ENCODE results near the gene SPEG.

SPEG gene

DNA sequence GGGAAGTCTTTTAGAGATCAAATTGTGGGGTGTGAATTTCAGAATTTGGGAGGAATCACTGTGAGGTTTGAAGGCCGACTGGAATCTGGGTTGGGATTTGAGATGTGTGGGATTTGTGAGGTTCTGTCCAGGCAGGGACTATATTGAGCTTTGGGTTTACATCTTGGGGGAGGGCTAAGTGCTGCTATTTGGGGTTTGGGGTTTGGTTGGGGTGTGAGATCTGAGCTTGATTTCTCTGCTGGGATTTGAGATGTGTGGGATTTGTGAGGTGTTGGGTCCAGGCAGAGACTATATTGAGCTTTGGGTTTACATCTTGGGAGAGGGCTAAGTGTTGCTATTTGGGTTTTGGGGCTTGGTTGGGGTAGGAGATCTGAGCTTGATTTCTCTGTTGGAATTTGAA is 64.9 kb downstream of the SPEG start:
- DNase-seq, result no peak

DNA sequence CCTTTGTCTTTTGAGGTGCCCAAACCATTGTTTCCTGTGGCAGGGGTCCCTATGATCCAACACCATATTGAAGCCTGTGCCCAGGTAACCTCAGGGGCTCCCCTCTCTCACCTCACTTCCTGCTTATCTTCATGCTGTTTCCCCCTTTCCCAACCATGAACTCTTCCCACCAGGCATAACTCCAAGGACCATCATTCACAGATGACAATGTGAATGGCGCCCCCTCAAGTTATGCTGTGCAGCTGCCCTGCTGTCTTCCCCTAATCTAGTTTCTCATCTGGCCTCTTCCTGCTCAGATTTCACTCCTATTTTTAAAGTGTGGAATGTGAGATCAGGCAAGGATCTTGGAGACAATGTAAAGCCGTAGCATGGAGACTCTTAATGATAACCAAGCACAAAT is 65.5 kb downstream of the SPEG start:
- no peak for DNase-seq

DNA sequence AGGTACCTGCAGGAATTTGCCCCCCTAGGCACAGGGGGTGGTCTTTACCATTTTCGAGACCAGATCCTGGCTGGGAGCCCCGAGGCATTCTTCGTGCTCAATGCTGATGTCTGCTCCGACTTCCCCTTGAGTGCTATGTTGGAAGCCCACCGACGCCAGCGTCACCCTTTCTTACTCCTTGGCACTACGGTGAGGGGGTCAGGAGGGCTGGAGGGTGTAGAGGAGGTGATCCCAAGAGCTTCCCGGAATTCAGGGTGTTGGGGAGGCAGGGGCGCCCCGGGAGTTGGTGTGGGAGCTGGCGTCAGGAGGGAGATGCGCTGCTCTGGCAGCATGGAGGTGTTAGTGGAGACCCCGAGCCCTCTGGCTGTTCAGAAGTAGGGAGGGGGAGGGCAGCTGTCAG is 67.2 kb downstream of the SPEG start:
- DNase-seq, result no peak

DNA sequence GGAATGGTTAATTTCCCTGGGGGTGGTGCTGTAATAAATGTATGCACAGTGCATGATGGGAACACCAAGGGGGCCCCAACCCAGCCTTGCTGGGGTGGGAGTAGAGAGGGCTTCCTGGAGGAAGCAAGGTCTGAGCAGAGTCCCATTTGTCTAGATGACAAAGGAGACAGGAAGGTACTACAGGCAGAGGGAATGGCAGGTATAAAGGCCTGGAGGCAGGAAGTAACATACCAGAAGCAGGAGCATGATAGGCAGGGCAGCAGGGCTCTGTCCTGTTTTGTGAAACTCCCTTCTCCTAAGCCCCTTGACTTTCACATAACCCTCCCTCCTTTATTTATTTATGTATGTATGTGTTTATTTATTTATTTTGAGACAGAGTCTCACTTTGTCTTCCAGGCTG is 68.0 kb downstream of the SPEG start:
- no peak for DNase-seq

DNA sequence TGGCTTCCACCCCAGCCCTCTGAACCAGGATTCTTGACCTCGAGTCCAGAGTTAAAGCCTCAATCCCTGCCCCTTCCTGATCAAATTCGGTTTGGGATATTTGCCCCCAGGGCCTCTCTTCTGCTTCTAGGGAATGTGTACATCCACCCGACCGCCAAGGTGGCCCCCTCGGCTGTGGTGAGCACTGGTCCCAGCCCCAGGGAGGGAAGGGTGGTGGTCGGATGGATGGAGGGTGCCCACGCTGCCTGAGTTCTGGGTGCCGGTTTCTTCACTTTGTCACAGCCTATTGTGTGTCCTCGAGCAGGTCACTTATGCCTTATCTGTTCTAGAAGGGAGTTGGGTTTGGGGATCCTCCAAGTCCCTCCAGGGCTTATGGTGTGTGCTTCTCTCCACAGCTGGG is 70.9 kb downstream of the SPEG start:
- DNase-seq, result no peak

DNA sequence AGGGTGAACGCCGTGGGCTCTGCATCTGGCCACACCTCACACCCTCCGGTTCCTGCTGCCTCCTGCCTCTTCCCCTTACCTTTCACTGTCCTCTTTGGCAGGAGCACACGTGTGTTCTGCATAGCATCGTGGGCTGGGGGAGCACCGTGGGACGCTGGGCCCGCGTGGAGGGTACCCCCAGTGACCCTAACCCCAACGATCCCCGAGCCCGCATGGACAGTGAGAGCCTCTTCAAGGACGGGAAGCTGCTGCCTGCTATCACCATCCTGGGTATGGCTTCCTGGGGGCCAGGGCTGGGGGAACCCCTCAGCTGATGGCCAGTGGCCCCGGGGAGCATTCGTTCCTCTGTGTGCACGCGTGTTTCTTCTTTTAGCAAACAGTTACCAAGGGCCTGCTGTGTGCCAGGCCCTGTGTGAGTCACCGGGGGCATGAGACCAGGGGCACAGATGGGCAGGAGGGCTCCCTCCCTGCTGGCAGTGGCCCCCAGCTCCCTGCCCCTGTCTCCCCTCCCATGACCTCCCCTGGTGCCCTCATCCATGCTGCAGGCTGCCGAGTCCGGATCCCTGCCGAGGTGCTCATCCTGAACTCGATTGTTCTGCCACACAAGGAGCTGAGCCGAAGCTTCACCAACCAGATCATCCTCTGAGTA is 71.6 kb downstream of the SPEG start:
- no peak for DNase-seq

DNA sequence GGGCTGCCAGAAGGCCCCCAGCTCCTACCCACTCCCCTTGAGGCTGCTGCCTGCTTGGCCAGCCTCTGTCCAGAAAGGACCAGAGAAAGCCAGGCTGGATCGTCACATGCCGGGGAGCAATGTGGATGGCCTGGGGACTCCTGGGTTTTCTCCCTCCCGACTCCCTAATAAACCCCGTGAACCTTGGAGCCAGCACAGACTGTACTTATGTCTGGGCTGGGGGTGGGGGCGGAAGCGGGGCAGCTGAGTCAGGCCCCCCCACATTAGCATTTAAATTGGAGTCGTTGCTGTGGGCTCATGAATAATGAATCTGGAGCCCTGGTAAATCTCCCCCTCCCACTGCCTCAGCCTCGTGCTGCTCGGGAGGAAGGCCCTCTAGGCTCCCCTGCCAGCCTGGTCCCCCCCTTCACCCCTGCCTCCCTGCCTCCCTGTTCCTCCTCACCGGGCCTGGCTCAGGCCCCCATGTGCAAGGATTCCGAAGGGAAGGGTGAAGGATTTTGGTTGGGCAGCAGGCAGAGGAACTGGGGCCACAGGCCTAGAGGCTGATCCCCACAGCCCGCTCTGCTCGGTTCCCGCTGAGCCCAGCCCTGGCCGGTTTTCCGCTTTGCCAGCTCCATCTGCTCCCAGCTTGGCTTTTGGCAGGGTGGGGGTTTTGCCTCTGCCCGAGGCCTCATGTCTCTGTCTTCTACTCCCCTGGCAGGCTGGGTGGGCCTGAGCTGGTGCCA is 72.3 kb downstream of the SPEG start:
- no peak for DNase-seq

DNA sequence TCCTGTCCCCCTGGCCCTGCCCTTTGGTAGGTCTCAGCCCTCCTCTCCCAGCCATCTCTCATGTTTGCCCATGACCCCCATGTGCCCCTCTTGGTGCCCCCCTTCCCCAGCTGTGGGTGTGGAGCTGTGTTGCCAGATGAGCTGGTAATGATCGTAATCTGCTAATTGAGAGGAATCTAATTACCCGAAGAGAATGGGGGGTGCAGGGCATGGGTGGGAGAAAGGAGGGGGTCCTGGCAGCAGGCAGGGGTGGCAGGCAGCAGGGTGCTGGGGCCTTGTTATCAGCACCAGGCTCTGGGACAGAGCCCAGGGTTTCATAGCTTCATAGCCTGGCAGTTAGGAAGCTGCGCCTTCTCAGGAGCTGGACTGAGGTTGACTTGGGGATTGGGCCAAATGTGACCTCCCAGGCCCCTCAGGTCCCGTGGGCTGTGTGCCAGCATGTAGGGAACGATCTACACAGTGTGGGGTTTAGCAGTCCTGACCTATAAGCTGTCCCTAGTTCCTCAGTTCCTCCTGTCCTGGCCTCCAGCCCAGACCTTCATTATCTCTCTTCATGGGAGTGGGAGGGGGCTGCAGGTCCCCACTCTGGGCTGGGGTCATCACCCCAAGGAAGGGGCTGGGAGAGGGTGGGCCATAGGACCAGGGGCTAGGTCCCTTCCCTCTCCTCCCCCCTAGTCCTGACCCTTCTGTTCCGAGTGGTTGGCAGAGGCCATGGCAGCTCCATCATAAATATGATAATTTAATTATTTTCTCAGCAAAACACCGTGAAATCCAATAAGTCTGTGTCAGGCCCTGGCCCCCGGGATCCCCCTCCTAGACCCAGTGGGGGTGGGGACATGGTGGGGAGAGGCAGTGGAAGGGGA is 73.2 kb downstream of the SPEG start:
- no peak for DNase-seq

DNA sequence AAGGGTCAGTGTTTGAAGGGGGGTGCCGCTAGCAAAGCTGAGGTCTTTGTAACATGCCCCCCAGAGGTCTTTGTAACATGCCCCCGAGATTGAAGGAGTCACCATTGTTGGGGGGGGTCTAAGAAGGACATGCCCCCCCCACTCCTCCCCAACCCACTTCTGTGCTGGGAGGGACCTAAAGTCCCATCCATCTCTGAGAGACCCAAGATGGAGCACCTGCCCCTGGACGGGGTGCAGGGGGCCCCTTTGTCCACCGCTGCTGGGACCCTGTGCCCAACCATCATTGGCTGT is 73.7 kb downstream of the SPEG start:
- no peak for DNase-seq

DNA sequence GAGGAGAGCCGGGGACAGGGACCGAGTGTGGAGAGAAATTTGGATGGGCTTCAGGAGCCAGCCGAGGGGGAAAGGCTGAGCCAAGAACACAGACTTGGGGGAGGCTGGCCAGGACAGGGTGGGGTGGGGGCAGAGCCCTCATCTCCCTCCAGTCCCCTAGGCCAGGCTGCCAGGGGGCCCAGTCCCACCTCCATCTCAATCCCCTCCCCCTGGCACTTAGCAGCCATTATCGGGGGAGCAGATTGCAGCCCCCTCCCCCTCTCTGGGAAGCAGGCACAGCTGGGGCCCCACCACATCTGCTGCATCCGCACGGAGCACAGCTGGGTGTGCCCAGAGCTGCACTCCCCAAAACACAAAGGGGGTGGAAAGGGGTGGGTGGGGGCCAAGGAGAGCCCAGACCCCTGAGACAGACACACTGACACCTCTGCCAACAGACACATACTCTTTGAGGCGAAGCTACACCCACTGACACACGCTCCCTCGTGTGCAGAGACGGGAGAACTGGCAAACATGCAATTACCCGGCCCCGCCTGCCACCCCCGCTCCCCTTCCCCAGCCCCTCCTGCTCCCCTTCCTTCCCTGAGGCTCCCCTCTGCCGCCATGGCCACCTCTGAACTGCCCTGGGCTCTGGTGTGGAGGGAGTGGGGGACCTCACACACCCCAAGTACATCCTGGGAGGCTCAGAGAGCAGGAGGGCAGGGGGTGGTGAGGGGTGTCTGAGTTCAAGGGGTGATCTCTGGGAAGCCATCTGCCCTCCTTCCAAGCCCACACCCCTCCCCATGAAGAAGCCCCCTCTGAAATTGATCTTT is 74.5 kb downstream of the SPEG start:
- no peak for DNase-seq

DNA sequence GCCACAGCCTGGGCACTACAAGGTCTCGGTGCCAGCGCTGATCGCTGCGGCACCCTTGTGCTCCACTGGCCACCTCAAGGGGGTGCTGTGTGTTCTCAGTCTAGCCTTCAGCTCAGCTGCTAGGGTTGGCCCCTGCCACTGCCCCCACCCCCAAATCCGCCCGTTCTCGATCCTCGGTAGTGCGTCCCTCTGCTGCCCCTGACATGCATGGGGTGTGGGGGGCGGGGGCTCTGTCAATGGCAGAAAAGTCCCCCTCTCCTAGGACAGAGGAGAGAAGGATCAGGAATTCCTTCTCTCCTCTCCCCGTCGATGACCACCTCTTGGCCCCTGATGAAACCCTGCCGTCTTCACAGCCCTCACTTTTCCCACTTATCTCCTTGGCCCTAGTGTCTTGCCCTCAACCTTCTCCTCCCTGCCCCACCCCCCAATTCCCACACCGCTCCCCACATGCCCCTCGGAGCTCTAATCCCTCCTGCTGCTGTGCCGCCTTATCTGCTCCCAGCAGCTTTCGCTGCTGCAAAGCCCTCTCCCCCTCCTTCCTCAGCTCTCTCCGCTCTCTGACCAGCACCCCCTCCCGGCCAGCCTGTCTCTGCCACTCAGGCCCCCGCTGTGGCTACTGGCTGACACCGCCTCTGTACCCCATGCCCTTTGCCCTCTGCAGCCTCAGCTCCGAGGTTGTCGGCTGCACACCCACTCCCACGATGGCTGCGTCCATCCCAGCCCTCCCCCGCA is 75.3 kb downstream of the SPEG start:
- peak; percentile 60 for DNase-seq

DNA sequence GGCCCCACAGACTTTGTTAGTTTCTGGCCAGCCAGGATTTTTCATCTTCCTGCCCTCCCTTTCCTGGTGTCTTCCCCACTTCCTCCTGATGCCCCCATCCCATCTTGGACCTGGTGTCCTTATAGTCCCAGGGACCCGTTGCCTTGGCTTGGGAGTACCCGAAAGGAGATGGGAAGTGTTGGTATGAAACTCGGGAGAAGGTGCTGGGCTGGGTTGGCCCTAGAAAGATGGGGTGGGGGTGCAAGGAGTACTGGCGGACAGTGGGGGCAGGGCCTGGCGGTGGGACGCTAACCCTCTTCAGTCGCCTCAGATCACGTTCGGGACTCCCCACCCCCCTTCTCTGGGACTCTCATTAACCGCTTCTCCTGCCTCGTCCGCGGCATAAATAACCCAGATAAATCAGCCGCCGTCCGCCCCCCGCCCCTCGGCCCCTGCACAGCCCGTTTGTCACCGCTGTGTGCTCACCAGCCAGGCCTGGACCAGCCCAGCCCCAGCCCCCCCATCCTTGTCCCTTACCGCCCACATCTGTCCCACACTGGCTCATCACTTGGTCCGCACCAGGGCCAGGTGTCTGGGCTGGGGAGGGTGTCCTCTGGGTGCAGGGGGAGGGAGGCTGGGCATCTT is 76.0 kb downstream of the SPEG start:
- no peak for DNase-seq

DNA sequence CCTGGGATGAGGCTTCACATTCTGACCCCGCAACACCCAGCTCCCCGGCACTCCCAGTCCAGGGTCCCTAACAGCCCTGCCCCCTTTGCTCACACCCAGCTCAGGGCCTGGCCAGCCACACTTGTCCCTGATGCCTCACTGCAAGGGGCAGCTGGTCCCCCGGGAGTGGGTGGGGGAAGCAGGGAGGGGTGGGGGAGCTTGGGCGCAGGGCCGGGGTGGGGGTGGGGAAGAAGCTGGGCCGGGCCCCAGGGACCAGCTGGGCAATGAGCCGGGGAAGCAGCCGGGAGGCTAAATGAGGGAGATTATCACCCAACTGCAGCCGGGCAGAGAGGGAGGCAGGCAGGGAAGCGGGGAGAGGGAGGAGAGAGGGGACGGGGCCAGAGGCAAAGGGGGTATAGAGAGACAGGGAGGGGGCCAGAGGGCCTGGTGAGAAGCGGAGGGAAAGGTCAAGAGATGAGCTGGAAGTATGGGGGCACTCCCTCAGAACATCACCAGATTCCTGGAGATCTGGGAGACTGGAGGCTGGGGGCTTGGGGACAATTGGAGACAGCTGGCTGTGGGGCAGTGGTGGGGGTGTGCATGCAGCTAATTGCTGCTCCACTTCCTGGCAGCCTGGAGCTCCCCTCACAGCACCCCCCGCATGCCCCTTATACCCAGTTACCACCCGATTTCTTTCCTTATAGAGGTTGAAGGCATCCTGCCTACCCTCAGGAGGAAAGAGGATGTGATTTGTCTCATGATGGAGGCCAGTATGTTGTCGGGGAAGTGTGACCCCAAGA is 77.1 kb downstream of the SPEG start:
- DNase-seq, result no peak

DNA sequence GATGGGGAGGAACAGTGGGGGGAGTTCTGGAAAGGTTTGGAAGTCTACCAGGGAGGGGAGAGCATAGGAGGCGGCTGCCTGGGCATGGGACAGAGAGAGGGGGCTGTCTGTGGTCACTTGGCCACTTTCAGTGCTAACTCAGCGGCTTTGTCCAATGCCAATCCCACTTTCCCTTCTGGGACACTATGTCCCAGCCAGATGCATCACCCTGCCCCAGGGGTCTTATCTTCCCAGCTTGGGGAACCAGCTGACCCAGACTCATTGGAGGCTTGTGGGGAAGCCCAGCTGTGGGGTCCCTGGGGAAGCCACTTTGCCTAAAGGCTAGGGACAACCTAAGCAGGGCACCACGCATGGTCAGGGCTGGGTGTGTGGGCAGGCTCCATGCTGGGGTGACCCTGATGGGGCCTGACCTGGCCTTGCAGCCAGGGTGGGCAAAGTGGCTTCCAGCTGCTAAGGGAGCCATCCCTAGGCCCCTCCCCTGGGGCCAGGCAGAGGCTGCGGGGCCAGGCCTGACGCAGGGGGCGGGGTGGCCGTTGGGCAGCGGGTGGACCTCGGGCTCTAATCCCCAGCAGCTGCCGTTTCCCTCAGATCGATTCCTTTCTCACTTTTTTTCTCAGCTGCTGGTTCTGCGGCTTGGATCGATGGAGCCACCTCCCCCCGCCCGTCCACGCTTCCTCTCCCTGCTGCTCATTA is 78.0 kb downstream of the SPEG start:
- DNase-seq, result no peak

DNA sequence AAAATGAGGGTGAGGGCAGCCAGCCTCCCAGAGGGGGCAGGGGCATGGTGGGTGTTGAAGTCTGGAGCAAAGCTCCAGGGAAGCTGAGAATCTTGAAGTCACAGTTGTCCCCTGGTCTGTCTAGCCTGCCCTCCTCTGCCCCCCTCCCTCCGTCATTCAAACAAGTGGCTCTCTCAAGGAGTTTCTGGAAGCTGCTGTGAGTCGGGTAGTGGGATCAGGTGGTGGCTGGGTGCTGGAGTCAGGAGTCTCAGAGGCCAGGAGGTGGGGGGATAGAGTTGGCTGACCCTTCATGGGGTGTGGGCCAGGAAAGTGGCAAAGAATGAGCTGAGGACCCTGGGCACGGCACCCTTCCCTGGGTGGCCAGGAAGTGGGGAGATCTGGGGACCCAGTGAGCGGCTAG is 79.1 kb downstream of the SPEG start:
- no peak for DNase-seq

DNA sequence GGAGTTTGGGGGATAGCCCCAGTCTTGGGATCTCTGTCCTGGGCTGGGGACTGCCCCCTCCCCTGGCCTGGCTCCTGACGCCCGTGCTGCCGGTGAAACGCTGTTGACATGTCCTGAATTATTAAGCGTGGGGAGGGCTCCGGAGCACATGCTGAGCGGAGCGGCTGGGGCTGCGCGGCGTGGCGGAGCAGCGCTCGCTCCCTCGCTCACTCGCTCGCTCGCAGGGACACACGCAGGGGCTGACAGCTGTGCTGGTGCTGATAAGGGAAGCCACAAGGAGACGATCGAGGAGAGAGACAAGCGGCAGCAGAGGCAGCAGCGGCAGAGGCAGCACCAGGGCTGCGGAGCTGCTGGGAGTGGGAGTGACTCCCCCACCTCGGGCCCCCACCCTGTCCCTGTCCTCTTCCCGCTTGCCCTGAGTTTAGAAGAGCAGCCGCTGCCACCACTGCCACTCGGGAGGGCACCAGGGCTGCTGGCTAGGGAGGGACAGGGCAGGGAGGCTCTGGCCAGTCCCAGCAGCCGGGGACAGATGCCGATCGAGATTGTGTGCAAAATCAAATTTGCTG is 79.6 kb downstream of the SPEG start, which contains the start of gene ASIC4:
ASIC4 (plus strand) TSS at position 287 of the 566 bp plus-strand sequence; CDS start at position 530, 243 bp downstream.
- no peak for DNase-seq

DNA sequence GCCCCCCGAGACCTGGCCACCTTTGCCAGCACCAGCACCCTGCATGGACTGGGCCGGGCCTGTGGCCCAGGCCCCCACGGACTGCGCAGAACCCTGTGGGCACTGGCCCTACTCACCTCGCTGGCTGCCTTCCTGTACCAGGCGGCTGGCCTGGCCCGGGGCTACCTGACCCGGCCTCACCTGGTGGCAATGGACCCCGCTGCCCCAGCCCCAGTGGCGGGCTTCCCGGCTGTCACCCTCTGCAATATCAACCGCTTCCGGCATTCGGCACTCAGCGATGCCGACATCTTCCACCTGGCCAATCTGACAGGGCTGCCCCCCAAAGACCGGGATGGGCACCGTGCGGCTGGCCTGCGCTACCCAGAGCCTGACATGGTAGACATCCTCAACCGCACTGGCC is 80.2 kb downstream of the SPEG start:
- DNase-seq, result no peak

DNA sequence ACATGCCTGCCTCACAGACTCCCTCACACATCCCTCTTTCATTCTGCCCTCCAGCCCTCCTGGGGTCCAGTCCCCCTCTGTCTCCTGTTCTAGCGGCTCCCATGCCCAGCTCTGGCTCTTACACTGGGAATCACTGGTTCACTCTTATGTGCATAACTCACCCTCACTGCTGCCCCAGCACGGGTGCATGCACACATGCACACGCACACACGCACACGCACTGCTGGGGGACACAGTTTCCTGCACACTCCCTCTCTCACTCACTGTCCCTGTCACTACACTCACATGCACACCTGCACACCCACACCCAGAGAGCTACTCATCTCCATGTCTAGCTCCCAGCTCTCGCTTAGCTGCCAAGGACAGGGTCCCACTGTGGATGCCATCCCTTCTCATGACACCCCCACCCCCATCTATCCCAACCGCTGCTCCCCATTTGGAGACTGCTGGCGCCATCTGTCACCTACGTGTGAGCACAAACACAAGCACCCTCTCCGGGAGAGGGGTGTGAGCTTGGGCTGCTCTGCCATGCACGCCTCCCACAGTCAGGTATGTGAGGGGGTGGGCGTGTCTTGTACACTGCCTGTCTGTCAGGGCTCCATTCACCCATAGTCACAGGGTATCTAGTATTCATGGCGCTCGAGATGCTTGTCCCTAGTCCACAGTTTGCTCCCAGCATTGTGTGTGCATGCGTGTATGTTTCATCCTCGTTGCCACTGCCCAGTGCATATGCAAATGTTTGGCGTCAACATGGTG is 81.4 kb downstream of the SPEG start:
- no peak for DNase-seq

DNA sequence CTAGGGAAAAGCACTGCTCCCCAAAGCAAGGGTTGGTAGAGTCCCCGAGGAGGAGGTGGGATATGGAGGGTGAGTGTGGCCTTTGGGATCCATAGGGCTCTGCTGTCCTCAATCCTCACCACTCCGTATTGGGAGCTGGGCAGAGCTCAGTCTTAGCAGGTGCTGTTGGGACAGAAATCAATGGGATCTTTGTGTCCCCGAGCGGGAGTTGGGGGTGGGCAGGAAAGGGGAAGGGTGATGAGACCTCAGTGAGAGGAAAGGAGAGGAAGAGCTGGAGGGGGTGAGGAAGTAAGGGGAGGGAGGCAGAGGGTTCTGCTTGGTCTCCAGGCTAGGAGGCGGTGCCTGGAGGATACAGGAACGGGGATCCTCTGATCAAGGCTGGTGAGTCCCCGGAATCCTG is 82.2 kb downstream of the SPEG start:
- DNase-seq, result no peak
